ENCODE data around the gene GPR149. TPM values are rescaled to one million over a fixed set of nuclear protein-coding genes. Genes with fewer than 3 reads are reported as not detected.
"Not testable (repeated sequence)": the region's sequence is repeated elsewhere in the genome, so short reads cannot be mapped to it uniquely, and the experiment has no call there.

The GPR149 gene
- not detected for total RNA-seq (ENCODE audit: unreplicated experiment)
- long read RNA-seq, result 0 reads

GRCh38 chr3:154430014-154430413, at the start of gene GPR149:
Gene GPR149 (minus strand): TSS chr3:154430190. CDS start chr3:154429615, 575 bp downstream.
- no peak for DNase-seq (ENCODE audit: low spot score)

GRCh38 chr3:154473769-154474168, 43.8 kb upstream of the GPR149 start:
- TF ChIP-seq CTCF (IDR thresholded peaks at IDR 0.05; ENCODE audit: unreplicated experiment), result no peak
- no peak overlapping the region for H3K27ac Mint-ChIP-seq (ENCODE audit: unreplicated experiment)
- no peaks in the 10 kb centered on the region for H3K36me3 Mint-ChIP-seq (ENCODE audit: low read depth, unreplicated experiment)
- no peak overlapping the region for H3K4me3 Mint-ChIP-seq (ENCODE audit: unreplicated experiment)
- no peaks in the 10 kb centered on the region for H3K4me1 Mint-ChIP-seq (ENCODE audit: unreplicated experiment)
- DNase-seq (ENCODE audit: low spot score), result no peak
- H3K27me3 Mint-ChIP-seq (ENCODE audit: unreplicated experiment), result no peaks in the 10 kb centered on the region
- no peaks in the 10 kb centered on the region for H3K9me3 Mint-ChIP-seq (ENCODE audit: unreplicated experiment)

More at GRCh38 chr3:154430014-154430413, at the start of gene GPR149:
- no peak for TF ChIP-seq CTCF (IDR thresholded peaks at IDR 0.05; ENCODE audit: unreplicated experiment)
- peaks cover 9% of the 10 kb centered on the region for H3K4me1 Mint-ChIP-seq (ENCODE audit: unreplicated experiment)
- H3K36me3 Mint-ChIP-seq (ENCODE audit: low read depth, unreplicated experiment), result no peaks in the 10 kb centered on the region
- H3K27me3 Mint-ChIP-seq (ENCODE audit: unreplicated experiment), result peaks cover 8% of the 10 kb centered on the region
- H3K9me3 Mint-ChIP-seq (ENCODE audit: unreplicated experiment), result no peaks in the 10 kb centered on the region
- H3K27ac Mint-ChIP-seq (ENCODE audit: unreplicated experiment), result no peak within 1 kb of the TSS
- H3K4me3 Mint-ChIP-seq (ENCODE audit: unreplicated experiment), result peak within 1 kb of the TSS; percentile 83

- Mint-ChIP-seq H3K4me3 (ENCODE audit: unreplicated experiment) (no peak overlapping the region), H3K4me1 (ENCODE audit: unreplicated experiment) (no peaks in the 10 kb centered on the region), H3K9me3 (ENCODE audit: unreplicated experiment) (no peaks in the 10 kb centered on the region), H3K36me3 (ENCODE audit: low read depth, unreplicated experiment) (no peaks in the 10 kb centered on the region), H3K27ac (ENCODE audit: unreplicated experiment) (no peak overlapping the region), H3K27me3 (ENCODE audit: unreplicated experiment) (no peaks in the 10 kb centered on the region)
- no peak for DNase-seq (ENCODE audit: low spot score)
- no peak for TF ChIP-seq CTCF (IDR thresholded peaks at IDR 0.05; ENCODE audit: unreplicated experiment)
These were observed 39.6 kb upstream of the GPR149 start for GRCh38 chr3:154469585-154469984.

- no peaks in the 10 kb centered on the region for H3K27me3 Mint-ChIP-seq (ENCODE audit: unreplicated experiment)
- no peaks in the 10 kb centered on the region for H3K9me3 Mint-ChIP-seq (ENCODE audit: unreplicated experiment)
- H3K36me3 Mint-ChIP-seq (ENCODE audit: low read depth, unreplicated experiment), result no peaks in the 10 kb centered on the region
- no peaks in the 10 kb centered on the region for H3K4me1 Mint-ChIP-seq (ENCODE audit: unreplicated experiment)
- H3K27ac Mint-ChIP-seq (ENCODE audit: unreplicated experiment), result no peak overlapping the region
- H3K4me3 Mint-ChIP-seq (ENCODE audit: unreplicated experiment), result no peak overlapping the region
- no peak for TF ChIP-seq CTCF (IDR thresholded peaks at IDR 0.05; ENCODE audit: unreplicated experiment)
- no peak for DNase-seq (ENCODE audit: low spot score)
These were observed 34.6 kb upstream of the GPR149 start for GRCh38 chr3:154464440-154465190.

- no peak overlapping the region for H3K27ac Mint-ChIP-seq (ENCODE audit: unreplicated experiment)
- no peaks in the 10 kb centered on the region for H3K36me3 Mint-ChIP-seq (ENCODE audit: low read depth, unreplicated experiment)
- H3K9me3 Mint-ChIP-seq (ENCODE audit: unreplicated experiment), result no peaks in the 10 kb centered on the region
- no peaks in the 10 kb centered on the region for H3K27me3 Mint-ChIP-seq (ENCODE audit: unreplicated experiment)
- no peak for TF ChIP-seq CTCF (IDR thresholded peaks at IDR 0.05; ENCODE audit: unreplicated experiment)
- no peaks in the 10 kb centered on the region for H3K4me1 Mint-ChIP-seq (ENCODE audit: unreplicated experiment)
- no peak overlapping the region for H3K4me3 Mint-ChIP-seq (ENCODE audit: unreplicated experiment)
- no peak for DNase-seq (ENCODE audit: low spot score)
These were observed 28.6 kb upstream of the GPR149 start for GRCh38 chr3:154458560-154458959.

GRCh38 chr3:154439081-154439480, 9.1 kb upstream of the GPR149 start:
- not testable (repeated sequence) for H3K4me3 Mint-ChIP-seq (ENCODE audit: unreplicated experiment); DNase-seq (ENCODE audit: low spot score); H3K27me3 Mint-ChIP-seq (ENCODE audit: unreplicated experiment)

More at GRCh38 chr3:154439081-154439480, 9.1 kb upstream of the GPR149 start:
- H3K4me1 Mint-ChIP-seq (ENCODE audit: unreplicated experiment); H3K9me3 Mint-ChIP-seq (ENCODE audit: unreplicated experiment); H3K27ac Mint-ChIP-seq (ENCODE audit: unreplicated experiment); H3K36me3 Mint-ChIP-seq (ENCODE audit: low read depth, unreplicated experiment): not testable (repeated sequence)

Measured in endothelial cell (in vitro differentiated cells).